GM12878 (cell line): ENCODE data around the gene ARHGEF10L. TPM values are rescaled to one million over a fixed set of nuclear protein-coding genes. Genes with fewer than 3 reads are reported as not detected.

Experiments
- ATAC-seq: fragments of 200-7000 bp; cut with Tn5 transposase; 3 replicates; pipeline ENCODE4 v1.9.1; 2020; ENCODE audit warnings: mild to moderate bottlenecking, moderate library complexity
- BruUV-seq: library from RNA; stranded (reverse); fragments of 400-500 nt; replicated peaks from 2 replicates; lab custom pipeline; 2021; lab: Mats Ljungman, UMichigan
- CTCF ChIA-PET: fragments of 300-600 bp; sonication (Branson Sonifier 250); formaldehyde crosslinking; extraction: SDS; loops from one replicate; lab custom pipeline; 2021; ENCODE audit warnings: inconsistent platforms; lab: Yijun Ruan, JAX
- POLR2A ChIA-PET: fragments of 350-600 bp; formaldehyde crosslinking; extraction: SDS; loops from one replicate; lab custom pipeline; 2021; ENCODE audit warnings: inconsistent platforms; lab: Charles Lee
- RAD21 ChIA-PET: fragments of 300-600 bp; sonication (Branson Sonifier 250); formaldehyde crosslinking; loops from one replicate; lab custom pipeline; 2023; ENCODE audit warnings: antibody characterized with exemption; ENCODE audit not compliant: unreplicated experiment; lab: Charles Lee
- SMC1A ChIA-PET: fragments of 300-600 bp; sonication (Branson Sonifier 250); formaldehyde crosslinking; loops from one replicate; lab custom pipeline; 2023; ENCODE audit not compliant: unreplicated experiment, uncharacterized antibody; lab: Charles Lee
- DNase-seq: peaks from one replicate; pipeline ENCODE4 v3.0.0-alpha.2; 2011; ENCODE audit warnings: low read depth, low spot score
- FAIRE-seq: peaks from 3 replicates; lab custom pipeline; 2011; peaks lifted over from hg19 to GRCh38; lab: Jason Lieb, UNC
- H2AFZ ChIP-seq: 2 replicates; pipeline ENCODE4 v1.6.0; 2011; ENCODE audit warnings: low read depth, low read length, control low read depth; ENCODE audit not compliant: control insufficient read depth
- H3K27ac ChIP-seq: 2 replicates; pipeline ENCODE4 v1.5.1; 2011; ENCODE audit warnings: control low read depth; ENCODE audit not compliant: control insufficient read depth, insufficient read depth
- H3K27me3 ChIP-seq, 2 experiments: replicated peaks in 1 of 2; 2 replicates each; pipeline versions ENCODE4 v1.6.0 to v1.6.1; 2011; ENCODE audit warnings: low read length in 1 of 2; ENCODE audit not compliant: control insufficient read depth in 2 of 2, insufficient read depth in 2 of 2
- H3K36me3 ChIP-seq, 2 experiments: 2 replicates each; pipeline ENCODE4 v1.5.1; 2011; ENCODE audit warnings: low read length in 1 of 2; ENCODE audit not compliant: control insufficient read depth in 2 of 2, insufficient read depth in 2 of 2
- H3K4me1 ChIP-seq: 2 replicates; pipeline ENCODE4 v1.6.1; 2011; ENCODE audit warnings: mild to moderate bottlenecking, low read length, moderate library complexity, mixed read lengths; ENCODE audit not compliant: control insufficient read depth, insufficient read depth
- H3K4me2 ChIP-seq: 2 replicates; pipeline ENCODE4 v1.6.0; 2011; ENCODE audit warnings: control low read depth; ENCODE audit not compliant: control insufficient read depth, insufficient read depth
- H3K4me3 ChIP-seq: fragments of 200-600 bp; sonication (generic); 2 replicates; pipeline ENCODE4 v1.5.1; 2016
- H3K79me2 ChIP-seq: 2 replicates; pipeline ENCODE4 v1.6.0; 2011; ENCODE audit warnings: low read length; ENCODE audit not compliant: control insufficient read depth, insufficient read depth
- H3K9ac ChIP-seq: 2 replicates; pipeline ENCODE4 v1.8.0; 2011; ENCODE audit warnings: low read length, control low read depth, mixed read lengths; ENCODE audit not compliant: control insufficient read depth, insufficient read depth
- H3K9me3 ChIP-seq: replicated peaks from 3 replicates; pipeline ENCODE4 v1.5.1; 2011; ENCODE audit warnings: mild to moderate bottlenecking, low read length; ENCODE audit not compliant: control insufficient read depth, insufficient read depth
- H4K20me1 ChIP-seq: 2 replicates; pipeline ENCODE4 v1.6.0; 2011; ENCODE audit not compliant: control insufficient read depth, insufficient read depth
- ASH2L ChIP-seq: fragments of 300-600, 200-600 bp; sonication (generic); IDR thresholded peaks from 2 replicates; pipeline ENCODE4 v1.6.1; 2017; ENCODE audit warnings: low read depth, mild to moderate bottlenecking, borderline replicate concordance
- IKZF1 ChIP-seq: fragments of 450-650 bp; conservative IDR thresholded peaks from 2 replicates; pipeline ENCODE4 v1.6.1; 2017; ENCODE audit warnings: antibody characterized with exemption, mild to moderate bottlenecking
- KLF5 ChIP-seq: fragments of 450-650 bp; IDR thresholded peaks from 2 replicates; pipeline ENCODE4 v1.6.1; 2014; ENCODE audit warnings: mild to moderate bottlenecking; ENCODE audit not compliant: partially characterized antibody
- RB1 ChIP-seq: fragments of 450-650 bp; formaldehyde crosslinking; IDR thresholded peaks from 2 replicates; pipeline ENCODE4 v1.6.1; 2017; ENCODE audit warnings: mild to moderate bottlenecking, borderline replicate concordance
- ZBTB11 ChIP-seq: fragments of 450-650 bp; formaldehyde crosslinking; IDR thresholded peaks from 2 replicates; pipeline ENCODE4 v1.5.0; 2022; ENCODE audit warnings: mild to moderate bottlenecking, missing genetic modification characterization
- WGBS: methylation state at CpG from one replicate; pipeline ENCODE4 v1.1.6; 2016; ENCODE audit warnings: low lambda C conversion rate; ENCODE audit not compliant: insufficient replicate concordance, insufficient coverage; ENCODE audit errors: missing lambda C conversion rate; 5-methylcytosine and 5-hydroxymethylcytosine counted together
- in situ Hi-C: fragments of 300-500 bp; cut with MboI; formaldehyde crosslinking; loops from 9 replicates; pipeline ENCODE4 v1.14.3; 2018; ENCODE audit warnings: mixed read lengths
- intact Hi-C: fragments of 100-400 bp; cut with micrococcal nuclease; formaldehyde crosslinking; loops from one replicate; pipeline ENCODE4 v1.14.2; 2022; ENCODE audit not compliant: unreplicated experiment
- polyA plus RNA-seq, 11 experiments: library from polyadenylated mRNA; depleted of rRNA in 4 of 11; unstranded in 6 of 11; stranded (reverse) in 5 of 11; fragments of >200 nt; fragmentation: Nextera tagmentation in 4 of 11; fragmentation: Illumina TruSeq in 1 of 11; extraction: Ambion mirVana in 4 of 11; extraction: Trizol in 1 of 11; gene quantifications; 1 replicate in 1 of 11; 2 replicates in 10 of 11; pipeline versions ENCODE4 v1.2.1 to v1.2.3, GENCODE V29; 2011 to 2016; ENCODE audit warnings: inconsistent platforms in 2 of 11, missing spikeins in 2 of 11, low read depth in 1 of 11
- total RNA-seq, 4 experiments: library from RNA; depleted of rRNA in 3 of 4; stranded (reverse); fragments of >200 nt in 3 of 4; fragmentation: Illumina TruSeq in 1 of 4; extraction: Trizol in 1 of 4; gene quantifications; 2 replicates each; pipeline versions ENCODE4 v1.2.1 to v1.2.3, GENCODE V29; 2013 to 2021

The ARHGEF10L gene
- total and polyA plus RNA-seq, 10 of the 15 experiments (the other 5 are each of a cell fraction or from before 2014, with no cell fraction given) = 0.05 to 0.94 (median 0.28) TPM; not detected in 2

DNA sequence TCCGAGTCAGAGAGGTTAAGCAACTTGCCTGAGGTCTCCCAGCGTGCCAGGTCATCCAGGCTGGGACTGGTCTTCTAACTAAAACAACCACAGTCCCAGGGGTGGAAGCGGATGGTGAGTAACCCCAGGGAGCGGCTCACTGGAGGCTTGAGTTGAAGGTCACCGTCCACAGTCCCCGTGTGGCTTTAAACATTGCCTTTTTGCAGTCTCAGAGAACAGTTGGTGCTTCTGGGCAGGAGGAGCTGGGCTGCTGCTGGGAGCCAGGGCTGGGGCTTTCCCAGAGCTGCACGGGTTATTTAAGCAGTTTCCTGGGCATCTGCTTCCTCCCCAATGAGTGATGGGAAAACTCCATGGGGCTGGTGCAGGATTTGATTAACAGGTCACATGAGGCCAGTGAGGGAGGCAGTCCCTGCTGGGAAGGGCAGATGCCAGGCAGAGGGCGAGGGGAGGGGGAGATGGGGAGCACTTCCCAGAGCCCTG is 12.3 kb downstream of the ARHGEF10L start:
- Histone ChIP-seq H3K27me3 (no peaks in the 10 kb centered on the region), H3K79me2 (no peaks in the 10 kb centered on the region), H3K27ac (no peak overlapping the region), H2AFZ (no peak overlapping the region), H3K4me1 (no peaks in the 10 kb centered on the region), H3K9ac (no peak overlapping the region), H4K20me1 (no peaks in the 10 kb centered on the region), H3K4me2 (no peak overlapping the region), H3K4me3 (no peak overlapping the region), H3K36me3 (no peaks in the 10 kb centered on the region), H3K9me3 (no peaks in the 10 kb centered on the region)
- FAIRE-seq = no peak
- ChIA-PET SMC1A (interaction anchor here (1.3 to 3.4 kb wide), 3 partner anchors 10 to 45 kb away, joined by 3 to 10 read pairs (median 10); no protein-coding TSS in a partner anchor), CTCF (interaction anchor here (0.8 to 2.7 kb wide), 3 partner anchors 11 to 55 kb away, joined by 3 to 9 read pairs (median 3); no protein-coding TSS in a partner anchor), RAD21 (interaction anchor here (1.0 to 1.1 kb wide), 3 partner anchors 15 to 29 kb away, joined by 3 to 4 read pairs (median 3); no protein-coding TSS in a partner anchor), POLR2A (interaction anchor here (1.3 kb wide), 1 partner anchor 30 kb away, joined by 4 read pairs; no protein-coding TSS in a partner anchor)
- DNase-seq = no peak
- WGBS = 24% methylated on average over 8 of the region's 8 CpGs
- peak; percentile 62 for ATAC-seq
- BruUV-seq = no TSS peak
- intact Hi-C loops (loop anchor here (5.0 kb wide), 1 partner anchor 49 kb away; no protein-coding TSS in a partner anchor), in situ Hi-C loops (no loop called here)
- TF ChIP-seq RB1 (no peak), ASH2L (no peak), IKZF1 (peak; percentile 35), KLF5 (no peak), ZBTB11 (CRISPR knock-in tag) (no peak)
